Panc1 (cell line): ENCODE data around the gene DOK6.

Experiments used
- CTCF ChIP-seq: fragments of 450-650 bp; IDR thresholded peaks from 2 replicates; pipeline ENCODE4 v1.5.1; 2017; ENCODE audit warnings: mild to moderate bottlenecking
- POLR2AphosphoS5 ChIP-seq: IDR thresholded peaks from 2 replicates; pipeline ENCODE4 v1.6.1; 2012; ENCODE audit warnings: mild to moderate bottlenecking, low read depth, low read length, moderate library complexity
- REST ChIP-seq, 2 experiments: IDR thresholded peaks; 2 replicates each; pipeline ENCODE4 v1.6.1; 2011 to 2012; ENCODE audit warnings: low read depth in 2 of 2, control low read depth in 1 of 2, low read length in 1 of 2, mild to moderate bottlenecking in 1 of 2, moderate library complexity in 1 of 2; ENCODE audit not compliant: insufficient read depth in 1 of 2
- SIN3A ChIP-seq: IDR thresholded peaks from 2 replicates; pipeline ENCODE4 v1.6.1; 2012; ENCODE audit warnings: low read depth, mild to moderate bottlenecking, low read length, moderate library complexity, borderline replicate concordance; ENCODE audit not compliant: insufficient read depth
- TCF7L2 ChIP-seq: IDR thresholded peaks from 2 replicates; pipeline ENCODE4 v1.6.1; 2011; ENCODE audit warnings: mild to moderate bottlenecking, low read depth, low read length, inconsistent platforms

GRCh38 chr18:69789794-69790193, 389.1 kb downstream of the DOK6 start:
- TF ChIP-seq CTCF = no peak
- no peak for TF ChIP-seq REST (IDR thresholded peaks at IDR 0.05; ENCODE audit: insufficient read depth in 1 of 2, low read depth in 2 of 2, low read length in 1 of 2)
- no peak for TF ChIP-seq POLR2AphosphoS5
- no peak for TF ChIP-seq TCF7L2
- no peak for TF ChIP-seq SIN3A
